MM.1S (cell line): ENCODE results near the gene IL1R2.
A peak's percentile ranks its signal among the peaks of the same experiment; 100 is the strongest.

ENCODE experiments used
- DNase-seq: peaks from one replicate; pipeline ENCODE4 v3.0.0-alpha.2; 2015
- H2AFZ ChIP-seq: fragments of 300-600 bp; sonication (generic); 2 replicates; pipeline ENCODE4 v1.6.0; 2016; ENCODE audit warnings: antibody characterized with exemption, low read length
- H3F3A ChIP-seq: fragments of 300-600 bp; sonication (generic); 2 replicates; pipeline ENCODE4 v1.6.1; 2016; ENCODE audit warnings: mild to moderate bottlenecking, antibody characterized with exemption, low read length, moderate library complexity, mixed read lengths; ENCODE audit not compliant: insufficient read depth
- H3K27ac ChIP-seq: fragments of 300-600 bp; sonication (generic); 2 replicates; pipeline ENCODE4 v1.5.1; 2016; ENCODE audit warnings: mild to moderate bottlenecking, low read length
- H3K27me3 ChIP-seq: fragments of 300-600 bp; sonication (generic); replicated peaks from 2 replicates; pipeline ENCODE4 v1.6.0; 2016; ENCODE audit warnings: low read length; ENCODE audit not compliant: insufficient read depth
- H3K36me3 ChIP-seq: fragments of 300-600 bp; sonication (generic); replicated peaks from 2 replicates; pipeline ENCODE4 v1.6.1; 2016; ENCODE audit warnings: mild to moderate bottlenecking, low read length, mixed read lengths; ENCODE audit not compliant: insufficient read depth
- H3K4me1 ChIP-seq: fragments of 300-600 bp; sonication (generic); 2 replicates; pipeline ENCODE4 v1.6.1; 2016; ENCODE audit warnings: low read length, mixed read lengths
- H3K4me2 ChIP-seq: fragments of 300-600 bp; sonication (generic); 2 replicates; pipeline ENCODE4 v1.6.0; 2016; ENCODE audit warnings: low read depth, low read length
- H3K4me3 ChIP-seq: fragments of 300-600 bp; sonication (generic); 2 replicates; pipeline ENCODE4 v1.5.1; 2016; ENCODE audit warnings: low read length, mixed read lengths
- H3K79me2 ChIP-seq: fragments of 300-600 bp; sonication (generic); 2 replicates; pipeline ENCODE4 v1.6.1; 2016; ENCODE audit warnings: mixed run types, low read length, mixed read lengths
- H3K9ac ChIP-seq: fragments of 300-600 bp; sonication (generic); 2 replicates; pipeline ENCODE4 v1.6.1; 2016; ENCODE audit warnings: low read length, mixed read lengths
- H3K9me2 ChIP-seq: fragments of 300-600 bp; sonication (generic); replicated peaks from 2 replicates; pipeline ENCODE4 v1.6.1; 2016; ENCODE audit warnings: mild to moderate bottlenecking, low read length, mixed read lengths; ENCODE audit not compliant: insufficient read depth
- H3K9me3 ChIP-seq: fragments of 300-600 bp; sonication (generic); replicated peaks from 2 replicates; pipeline ENCODE4 v1.6.1; 2016; ENCODE audit warnings: mild to moderate bottlenecking, low read length, mixed read lengths; ENCODE audit not compliant: insufficient read depth
- H4K20me1 ChIP-seq: fragments of 300-600 bp; sonication (generic); 2 replicates; pipeline ENCODE4 v1.6.1; 2016; ENCODE audit warnings: mild to moderate bottlenecking, low read length, moderate library complexity, mixed read lengths; ENCODE audit not compliant: insufficient read depth
- EZH2 ChIP-seq: fragments of 300-600 bp; sonication (generic); optimal IDR thresholded peaks from 2 replicates; pipeline ENCODE3; 2017; ENCODE audit warnings: low read depth, mild to moderate bottlenecking, antibody characterized with exemption, low read length, mixed read lengths
- EZH2phosphoT487 ChIP-seq: fragments of 300-600 bp; sonication (generic); IDR thresholded peaks from 2 replicates; pipeline ENCODE4 v1.6.1; 2018; ENCODE audit warnings: antibody characterized with exemption, low read length
- TF ChIP-seq, protein P1 (sequence below): fragments of 300-600 bp; sonication (generic); IDR thresholded peaks from 2 replicates; pipeline ENCODE4 v1.5.1; 2016; ENCODE audit warnings: antibody characterized with exemption, low read length, mixed read lengths

IL1R2 gene

DNA sequence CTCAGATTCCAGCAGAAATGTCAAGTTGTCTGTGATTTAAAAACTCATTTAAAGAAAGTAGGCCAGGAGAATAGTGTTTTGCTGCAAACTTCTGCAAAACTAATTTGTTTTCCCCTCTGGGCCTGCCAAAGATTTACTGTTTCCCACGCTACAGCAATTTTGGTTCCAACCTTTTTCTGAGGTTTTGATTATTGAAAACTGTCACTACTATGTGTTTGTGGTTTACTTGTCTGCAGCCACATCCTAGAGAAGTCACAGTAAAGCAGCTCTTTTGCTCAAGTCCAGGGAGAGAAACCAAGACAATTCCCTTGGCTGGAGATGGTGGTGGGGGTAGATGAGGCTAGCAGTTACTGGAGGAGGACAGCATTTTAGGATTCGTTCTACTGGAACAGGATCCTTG lies 12.8 kb downstream of the IL1R2 start:
- Histone ChIP-seq H2AFZ (no peak overlapping the region), H3K9me2 (no peaks in the 10 kb centered on the region), H3K4me3 (no peak overlapping the region), H3K4me1 (no peaks in the 10 kb centered on the region), H3F3A (no peaks in the 10 kb centered on the region), H3K4me2 (no peak overlapping the region), H3K9me3 (no peaks in the 10 kb centered on the region), H3K36me3 (no peaks in the 10 kb centered on the region), H3K9ac (no peak overlapping the region), H3K27ac (no peak overlapping the region), H3K27me3 (no peaks in the 10 kb centered on the region), H3K79me2 (no peaks in the 10 kb centered on the region), H4K20me1 (no peaks in the 10 kb centered on the region)
- TF ChIP-seq, protein P1, sequence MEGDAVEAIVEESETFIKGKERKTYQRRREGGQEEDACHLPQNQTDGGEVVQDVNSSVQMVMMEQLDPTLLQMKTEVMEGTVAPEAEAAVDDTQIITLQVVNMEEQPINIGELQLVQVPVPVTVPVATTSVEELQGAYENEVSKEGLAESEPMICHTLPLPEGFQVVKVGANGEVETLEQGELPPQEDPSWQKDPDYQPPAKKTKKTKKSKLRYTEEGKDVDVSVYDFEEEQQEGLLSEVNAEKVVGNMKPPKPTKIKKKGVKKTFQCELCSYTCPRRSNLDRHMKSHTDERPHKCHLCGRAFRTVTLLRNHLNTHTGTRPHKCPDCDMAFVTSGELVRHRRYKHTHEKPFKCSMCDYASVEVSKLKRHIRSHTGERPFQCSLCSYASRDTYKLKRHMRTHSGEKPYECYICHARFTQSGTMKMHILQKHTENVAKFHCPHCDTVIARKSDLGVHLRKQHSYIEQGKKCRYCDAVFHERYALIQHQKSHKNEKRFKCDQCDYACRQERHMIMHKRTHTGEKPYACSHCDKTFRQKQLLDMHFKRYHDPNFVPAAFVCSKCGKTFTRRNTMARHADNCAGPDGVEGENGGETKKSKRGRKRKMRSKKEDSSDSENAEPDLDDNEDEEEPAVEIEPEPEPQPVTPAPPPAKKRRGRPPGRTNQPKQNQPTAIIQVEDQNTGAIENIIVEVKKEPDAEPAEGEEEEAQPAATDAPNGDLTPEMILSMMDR, result no peak
- no peak for TF ChIP-seq EZH2
- TF ChIP-seq EZH2phosphoT487, result no peak
- no peak for DNase-seq

DNA sequence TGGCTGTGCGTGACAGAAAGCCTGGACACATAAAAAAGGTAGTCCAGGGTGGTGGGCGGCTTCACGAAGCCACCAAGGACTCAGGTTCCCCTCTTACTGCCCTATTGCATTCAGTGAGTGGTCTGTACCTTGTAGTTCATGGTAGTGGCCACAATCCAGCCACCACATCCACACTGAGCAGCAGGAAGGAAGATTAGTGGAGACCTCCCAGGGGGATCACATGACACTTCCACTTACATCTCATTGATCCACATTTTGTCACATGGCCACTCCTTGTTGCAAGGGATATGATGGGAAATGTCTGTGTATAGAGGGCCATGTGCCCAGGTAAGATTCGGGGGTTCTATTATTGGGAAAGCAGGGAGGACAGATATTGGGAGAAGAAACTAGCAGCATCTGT lies 13.7 kb downstream of the IL1R2 start:
- Histone ChIP-seq H3K79me2 (no peaks in the 10 kb centered on the region), H3F3A (no peaks in the 10 kb centered on the region), H3K36me3 (no peaks in the 10 kb centered on the region), H2AFZ (no peak overlapping the region), H3K27ac (no peak overlapping the region), H3K4me1 (no peaks in the 10 kb centered on the region), H3K4me3 (no peak overlapping the region), H4K20me1 (no peaks in the 10 kb centered on the region), H3K9me3 (no peaks in the 10 kb centered on the region), H3K9ac (no peak overlapping the region), H3K9me2 (no peaks in the 10 kb centered on the region), H3K27me3 (no peaks in the 10 kb centered on the region), H3K4me2 (no peak overlapping the region)
- TF ChIP-seq EZH2phosphoT487 (no peak), EZH2 (no peak)
- TF ChIP-seq, protein P1, result no peak
- no peak for DNase-seq

DNA sequence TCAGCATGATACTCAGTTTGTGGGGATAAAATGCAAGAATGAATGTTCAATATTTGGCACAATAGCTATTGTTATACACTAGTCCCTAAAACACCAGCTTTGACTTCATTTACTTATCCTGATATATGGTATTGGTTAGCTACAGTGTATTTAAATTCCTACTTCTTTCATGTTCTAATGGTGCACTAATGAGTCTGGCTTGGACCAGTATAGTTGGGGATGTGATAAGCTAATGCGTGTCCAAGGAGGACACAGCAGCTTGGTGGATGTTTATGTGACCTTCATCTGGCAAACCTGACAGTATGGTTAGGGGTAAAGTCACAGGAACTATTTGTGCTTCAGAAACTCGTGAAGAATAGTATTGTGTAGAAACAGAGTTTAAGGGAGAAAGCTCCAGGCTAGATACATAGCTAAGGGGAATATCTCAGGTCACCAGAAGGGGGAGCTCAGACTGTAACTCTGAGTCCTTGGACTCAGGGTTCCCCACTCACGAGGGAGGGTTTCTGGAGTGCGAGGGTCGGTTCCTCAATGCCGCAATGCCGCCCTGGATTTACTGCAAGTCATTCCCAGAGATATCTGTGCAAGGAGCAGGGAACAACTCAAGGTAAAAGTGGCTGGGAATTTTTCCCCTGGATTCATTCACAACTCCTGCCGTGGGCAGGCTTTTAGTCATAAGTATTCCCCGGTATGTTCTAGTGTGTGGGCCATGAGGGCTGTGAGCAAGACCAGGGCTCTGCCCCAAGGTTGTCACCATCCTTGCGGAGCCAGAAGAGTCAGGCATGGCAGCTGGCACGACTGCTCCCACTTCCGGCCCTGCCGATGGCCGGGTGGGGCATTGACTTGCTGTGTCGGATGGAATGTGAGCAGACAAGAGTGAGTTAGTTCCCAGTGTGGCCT lies 14.5 kb downstream of the IL1R2 start:
- Histone ChIP-seq H3K9me3 (no peaks in the 10 kb centered on the region), H3K79me2 (no peaks in the 10 kb centered on the region), H3K27me3 (no peaks in the 10 kb centered on the region), H3F3A (no peaks in the 10 kb centered on the region), H3K4me2 (no peak overlapping the region), H2AFZ (no peak overlapping the region), H3K4me1 (no peaks in the 10 kb centered on the region), H3K9me2 (no peaks in the 10 kb centered on the region), H3K36me3 (no peaks in the 10 kb centered on the region), H3K4me3 (no peak overlapping the region), H3K9ac (no peak overlapping the region), H3K27ac (no peak overlapping the region), H4K20me1 (no peaks in the 10 kb centered on the region)
- no peak for DNase-seq
- TF ChIP-seq, protein P1, result peak; percentile 38
- no peak for TF ChIP-seq EZH2phosphoT487
